T47D (cell line): ENCODE measurements around the gene VPS26C.
"Not testable (repeated sequence)": the region's sequence is repeated elsewhere in the genome, so short reads cannot be mapped to it uniquely, and the experiment has no call there.

Experiments used
- DNase-seq, 2 experiments: peaks; one replicate each; pipeline versions ENCODE4 v3.0.0 to v3.0.0-alpha.2; 2011 to 2012; ENCODE audit warnings: low read depth in 1 of 2, low spot score in 1 of 2
- JUND ChIP-seq: IDR thresholded peaks from 2 replicates; pipeline ENCODE4 v1.6.1; 2012; ENCODE audit warnings: low read depth
- in situ Hi-C: cut with HindIII; loops from 2 replicates; pipeline ENCODE4 v1.10.0; 2016; ENCODE audit warnings: low sequenced_read_pairs, low pct_unique_long_range_greater_than_20kb

VPS26C gene

GRCh38 chr21:37233551-37234146 lies 33.5 kb downstream of the VPS26C start:
- in situ Hi-C loops, result no loop called here
- no peak for TF ChIP-seq JUND
- DNase-seq, result no peak

- no peak for DNase-seq
- in situ Hi-C loops, result no loop called here
Measured at GRCh38 chr21:37232274-37233018, 34.7 kb downstream of the VPS26C start.

GRCh38 chr21:37231671-37232070 lies 35.5 kb downstream of the VPS26C start:
- no peak for DNase-seq
- in situ Hi-C loops, result no loop called here
- no peak for TF ChIP-seq JUND

More at GRCh38 chr21:37232274-37233018, 34.7 kb downstream of the VPS26C start:
- no peak for TF ChIP-seq JUND

GRCh38 chr21:37231249-37231645 lies 35.9 kb downstream of the VPS26C start:
- DNase-seq, result no peak
- in situ Hi-C loops, result no loop called here

GRCh38 chr21:37230632-37231248 lies 36.4 kb downstream of the VPS26C start:
- in situ Hi-C loops, result no loop called here
- no peak for TF ChIP-seq JUND
- DNase-seq, result no peak

More at GRCh38 chr21:37231249-37231645, 35.9 kb downstream of the VPS26C start:
- TF ChIP-seq JUND, result no peak

- in situ Hi-C loops, result no loop called here
- DNase-seq, result no peak
Measured at GRCh38 chr21:37228003-37228400, 39.1 kb downstream of the VPS26C start.

GRCh38 chr21:37227071-37228002 lies 39.8 kb downstream of the VPS26C start:
- in situ Hi-C loops, result no loop called here
- no peak for TF ChIP-seq JUND
- DNase-seq, result no peak

More at GRCh38 chr21:37228003-37228400, 39.1 kb downstream of the VPS26C start:
- no peak for TF ChIP-seq JUND

GRCh38 chr21:37226041-37226920 lies 40.9 kb downstream of the VPS26C start:
- no peak for TF ChIP-seq JUND
- in situ Hi-C loops, result no loop called here
- no peak for DNase-seq

- no peak for DNase-seq
- TF ChIP-seq JUND, result no peak
- in situ Hi-C loops, result no loop called here
Measured at GRCh38 chr21:37224861-37225839, 42.0 kb downstream of the VPS26C start.

GRCh38 chr21:37223804-37224345 lies 43.3 kb downstream of the VPS26C start:
- no peak for DNase-seq
- no peak for TF ChIP-seq JUND
- in situ Hi-C loops, result no loop called here

GRCh38 chr21:37222248-37222647 lies 44.9 kb downstream of the VPS26C start:
- in situ Hi-C loops, result not testable (repeated sequence)

More at GRCh38 chr21:37222248-37222647, 44.9 kb downstream of the VPS26C start:
- DNase-seq, result not testable (repeated sequence)
